Left lobe of liver (tissue), 2 donors: ENCODE measurements around the gene THG1L. TPM values are rescaled to one million over a fixed set of nuclear protein-coding genes. Genes with fewer than 3 reads are reported as not detected.
"Not testable (repeated sequence)": the region's sequence is repeated elsewhere in the genome, so short reads cannot be mapped to it uniquely, and the experiment has no call there.

ENCODE experiments used
- ATAC-seq: fragments of 200-7000 bp; cut with Tn5 transposase; one replicate; pipeline ENCODE4 v1.9.1; 2020; ENCODE audit warnings: mild to moderate bottlenecking, moderate library complexity
- DNase-seq: peaks from one replicate; pipeline ENCODE4 v3.0.0-alpha.2; 2020; ENCODE audit warnings: low spot score
- total RNA-seq: library from RNA; stranded (reverse); gene quantifications from one replicate; pipeline ENCODE4 v1.2.1, GENCODE V29; 2021
- donor health status: DM: no; HTN: no; CAD: no; lungs with moderate emphysema.
- donor health status: DM: no; HTN: yes; CAD: no.

Gene THG1L
- total RNA-seq, result 4.1 TPM

DNA sequence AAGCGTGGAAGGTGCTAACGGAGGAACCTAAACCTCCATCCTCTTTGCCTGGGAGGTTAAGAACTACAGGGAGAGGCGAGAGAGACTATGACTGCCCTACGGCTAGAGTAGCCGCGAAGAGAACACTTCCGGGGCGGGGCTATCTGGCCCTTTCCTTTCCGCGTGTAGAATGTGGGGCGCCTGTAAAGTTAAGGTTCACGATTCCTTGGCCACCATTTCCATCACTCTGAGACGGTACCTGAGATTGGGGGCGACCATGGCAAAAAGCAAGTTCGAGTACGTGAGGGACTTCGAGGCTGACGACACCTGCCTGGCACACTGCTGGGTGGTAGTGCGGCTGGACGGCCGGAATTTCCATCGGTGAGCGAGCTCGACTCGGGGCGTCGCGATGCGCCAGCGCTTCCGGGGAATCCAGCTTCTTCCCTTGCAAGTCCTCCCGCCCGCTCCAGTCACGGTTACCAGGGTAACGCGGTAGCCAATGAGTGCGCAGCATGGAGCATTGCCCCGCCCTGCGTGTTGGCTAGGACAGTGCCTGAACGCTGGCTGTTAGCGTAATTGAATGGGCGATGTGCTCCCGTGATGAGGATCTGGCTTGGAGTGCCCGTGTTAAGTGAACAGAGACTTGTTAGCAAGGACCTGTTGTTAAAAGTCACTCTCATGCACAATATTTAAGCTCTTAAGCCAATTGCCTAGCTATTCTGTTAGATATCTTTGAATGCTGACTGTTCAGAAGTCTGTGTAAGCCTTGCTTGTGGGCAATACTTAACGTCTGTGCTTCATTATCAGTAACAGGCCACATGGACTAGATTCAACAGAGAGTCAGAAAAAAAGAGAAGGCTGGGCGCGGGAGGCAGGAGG lies at the start of gene THG1L:
Gene THG1L, plus strand, starts transcription at position 149 of the 858 bp plus-strand sequence. Its CDS starts 21 bp downstream, at position 170.
- DNase-seq (peak; percentile 99), ATAC-seq (peak; percentile 99)

DNA sequence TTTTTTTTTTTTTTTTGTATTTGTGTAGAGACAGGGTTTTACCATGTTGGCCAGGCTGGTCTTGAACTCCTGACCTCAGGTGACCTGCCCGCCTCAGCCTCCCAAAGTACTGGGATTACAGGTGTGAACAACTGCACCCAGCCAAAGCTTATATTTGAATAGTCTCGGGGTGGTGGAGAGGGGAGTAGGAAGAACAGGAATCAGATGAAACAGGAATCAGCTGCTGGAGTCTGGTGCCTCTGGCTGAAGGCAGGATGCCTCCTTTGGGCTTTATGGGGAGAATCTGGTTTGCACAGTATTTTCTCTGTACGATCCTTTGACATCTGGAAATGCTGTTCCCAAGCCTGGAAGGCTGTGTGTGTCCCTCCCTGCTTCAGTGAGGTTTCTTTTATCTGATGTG lies 49.0 kb upstream of the THG1L start:
- DNase-seq, result no peak
- ATAC-seq, result no peak

DNA sequence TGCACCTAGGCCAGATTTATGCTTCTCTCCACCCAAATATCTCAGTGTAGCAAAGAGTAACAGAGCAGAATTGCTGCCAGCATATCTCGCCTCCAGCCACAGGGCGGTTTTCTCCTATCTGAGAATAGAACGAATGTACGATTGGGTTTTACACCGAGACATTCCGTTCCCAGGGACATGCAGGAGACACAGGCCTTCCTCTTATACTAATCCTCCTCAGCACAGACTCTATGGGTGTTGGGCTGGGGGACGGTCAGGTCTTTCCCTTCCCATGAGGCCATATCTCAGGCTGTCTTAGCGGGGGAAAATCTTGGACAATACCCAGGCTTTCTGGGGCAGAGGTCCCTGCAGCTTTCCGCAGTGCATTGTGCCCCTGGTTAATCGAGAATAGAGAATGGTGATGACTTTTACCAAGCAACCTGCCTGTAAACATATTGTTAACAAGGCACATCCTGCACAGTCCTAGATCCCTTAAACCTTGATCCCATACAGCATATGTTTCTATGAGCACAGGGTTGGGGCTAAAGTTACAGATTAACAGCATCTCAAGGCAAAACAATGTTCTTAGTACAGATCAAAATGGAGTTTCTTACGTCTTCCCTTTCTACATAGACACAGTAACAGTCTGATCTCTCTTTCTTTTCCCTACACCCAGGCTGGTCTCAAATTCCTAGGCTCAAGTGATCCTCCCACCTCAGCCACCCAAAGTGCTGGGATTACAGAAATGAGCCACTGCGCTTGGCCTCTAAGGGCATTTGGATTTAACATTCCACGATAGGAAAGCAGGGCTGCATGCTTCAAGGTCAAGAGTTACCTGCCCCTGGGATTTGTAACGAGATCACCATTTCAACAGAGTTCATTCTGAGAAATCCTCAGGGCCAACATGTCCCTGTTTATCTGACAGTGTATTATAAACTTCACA lies 44.7 kb upstream of the THG1L start:
- not testable (repeated sequence) for ATAC-seq, DNase-seq

DNA sequence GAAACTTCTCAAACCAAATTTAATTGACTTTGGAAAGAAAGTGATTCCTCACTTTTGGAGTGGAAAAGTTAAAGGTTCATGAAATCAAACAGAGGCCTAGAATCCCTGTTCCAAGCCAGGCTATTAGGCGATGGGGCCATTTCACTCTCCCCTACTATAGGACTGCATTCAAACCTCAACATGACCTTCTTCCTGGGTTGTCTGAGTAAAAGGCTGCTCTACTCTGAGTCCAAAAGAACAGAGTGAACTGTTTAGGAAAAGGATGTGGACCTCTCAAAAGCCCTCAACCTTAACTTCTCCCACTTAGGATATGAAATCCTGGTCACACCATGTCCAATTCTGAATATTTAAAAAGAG lies 44.0 kb upstream of the THG1L start:
- ATAC-seq, result no peak
- DNase-seq, result no peak

DNA sequence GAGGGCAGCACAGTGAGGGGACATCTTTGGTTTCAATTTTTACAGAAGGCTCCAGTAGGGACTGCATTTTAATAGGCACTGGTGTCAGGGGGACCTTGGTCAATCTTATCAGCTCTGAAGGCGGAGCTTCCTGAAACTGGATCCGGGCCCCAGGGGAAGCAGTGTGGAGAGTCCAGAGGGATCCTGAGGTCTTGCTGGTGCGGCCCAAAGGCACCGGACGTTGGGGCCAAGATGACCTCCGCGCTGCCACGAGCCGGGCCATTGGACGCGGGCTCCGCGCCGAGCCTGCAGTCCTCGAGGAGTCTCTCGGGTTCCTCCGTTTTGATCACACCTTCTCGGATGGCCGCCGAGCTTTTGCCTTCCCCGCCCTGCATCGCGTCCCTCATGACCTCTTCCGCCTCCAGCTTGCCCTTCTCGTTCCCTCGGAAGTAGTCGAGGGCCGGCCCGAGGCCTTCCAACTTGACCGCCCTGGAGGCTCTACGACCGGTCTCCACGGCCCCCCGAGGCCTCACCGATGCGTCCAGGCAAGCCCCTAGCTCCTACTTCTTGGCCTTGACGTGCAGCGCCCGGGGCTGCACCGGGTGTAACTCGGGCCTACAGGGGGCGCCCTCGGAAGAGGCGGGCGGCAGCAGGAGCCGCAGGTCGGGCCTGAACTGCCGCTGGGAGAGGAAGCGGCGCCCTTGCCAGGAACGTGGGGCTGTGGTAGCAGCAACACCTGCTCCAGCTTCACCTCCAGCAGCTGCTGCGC lies 41.1 kb upstream of the THG1L start:
- ATAC-seq (no peak), DNase-seq (peak; percentile 10)

DNA sequence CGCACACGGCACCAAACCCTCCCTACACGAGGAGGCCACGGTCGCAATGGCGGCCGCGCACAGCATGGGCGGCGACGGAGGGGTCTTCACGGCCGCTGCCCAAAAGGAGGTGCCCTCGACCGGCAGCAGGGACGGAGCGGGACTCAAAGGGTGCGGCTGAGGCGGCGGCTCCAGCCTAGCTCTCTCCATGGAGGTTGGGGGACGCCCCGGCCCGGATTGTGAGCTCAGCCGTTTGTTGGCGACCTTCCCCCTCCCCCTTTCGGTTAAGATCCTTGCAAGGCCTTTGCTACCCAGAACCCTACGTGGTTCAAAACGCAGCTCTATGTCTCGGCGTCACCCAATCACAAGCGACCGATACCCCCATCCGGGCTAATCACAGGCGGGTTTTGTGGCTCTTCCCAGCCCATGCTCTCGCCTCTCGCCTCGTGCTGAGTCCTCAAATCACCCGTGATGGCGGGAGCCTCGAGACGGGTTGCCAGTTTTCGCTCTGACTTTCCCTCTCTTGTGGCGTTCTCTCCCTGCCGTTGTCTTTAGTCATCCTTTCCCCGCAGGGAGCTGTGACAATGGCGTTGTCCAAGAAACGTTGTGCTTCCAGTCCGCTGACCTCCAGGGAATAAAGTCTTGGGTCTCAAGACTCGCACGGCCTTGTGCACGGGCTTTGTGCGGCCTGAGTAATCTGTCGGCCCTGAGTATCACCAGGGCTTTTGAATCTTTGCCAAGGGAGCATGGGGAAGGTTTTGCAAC lies 40.4 kb upstream of the THG1L start:
- peak; percentile 36 for DNase-seq
- ATAC-seq, result no peak

DNA sequence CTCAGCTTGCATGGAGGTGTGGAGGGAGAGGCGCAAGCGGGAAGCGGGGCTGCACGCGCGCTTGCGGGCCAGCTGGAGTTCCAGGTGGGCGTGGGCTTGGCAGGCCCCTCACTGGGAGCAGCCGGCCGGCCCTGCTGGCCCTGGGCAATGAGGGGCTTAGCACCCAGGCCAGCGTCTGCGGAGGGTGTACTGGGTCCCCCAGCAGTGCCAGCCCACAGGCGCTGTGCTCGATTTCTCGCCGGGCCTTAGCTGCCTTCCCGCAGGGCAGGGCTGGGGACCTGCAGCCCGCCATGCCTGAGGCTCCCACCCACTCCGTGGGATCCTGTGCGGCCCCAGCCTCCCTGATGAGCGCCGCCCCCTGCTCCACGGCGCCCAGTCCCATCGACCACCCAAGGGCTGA lies 37.4 kb upstream of the THG1L start:
- not testable (repeated sequence) for ATAC-seq, DNase-seq

DNA sequence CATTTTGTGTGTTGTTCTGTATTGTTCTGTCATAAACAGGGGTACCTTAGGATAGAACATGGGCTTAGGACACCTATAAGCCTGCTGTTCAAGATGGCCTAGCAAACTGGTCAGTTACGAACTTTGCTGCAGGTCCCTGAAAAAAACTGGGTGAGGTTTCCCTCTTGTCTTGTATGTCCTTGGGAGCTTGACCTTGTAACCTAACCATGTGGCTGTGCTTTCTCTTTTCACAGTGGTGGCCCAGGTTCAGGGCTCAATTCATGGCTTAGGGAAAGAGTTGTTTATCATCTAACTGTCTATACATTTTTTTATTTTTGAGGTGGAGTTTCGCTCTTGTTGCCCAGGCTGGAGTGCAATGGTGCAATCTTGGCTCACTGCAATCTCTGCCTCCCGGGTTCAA lies 35.1 kb upstream of the THG1L start:
- ATAC-seq, DNase-seq: not testable (repeated sequence)

DNA sequence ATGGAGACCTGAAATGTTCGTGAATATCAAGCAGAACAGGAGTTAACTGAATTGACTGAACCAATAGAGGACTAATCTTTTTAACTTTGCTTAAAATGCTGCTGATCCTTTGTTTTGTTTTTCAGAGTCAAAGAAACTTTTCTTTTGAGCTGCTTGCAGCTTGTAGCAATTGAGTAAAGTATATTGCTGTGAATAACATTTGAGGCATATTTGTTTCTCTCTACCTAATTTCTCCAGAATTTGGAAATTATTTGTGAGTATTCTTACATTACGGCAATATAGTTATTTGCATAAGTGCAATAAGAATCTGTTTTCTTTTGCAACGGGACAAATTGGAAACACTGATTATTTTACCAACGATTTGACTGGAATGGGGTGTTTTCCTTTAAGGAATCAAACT lies 32.5 kb upstream of the THG1L start:
- not testable (repeated sequence) for ATAC-seq, DNase-seq

DNA sequence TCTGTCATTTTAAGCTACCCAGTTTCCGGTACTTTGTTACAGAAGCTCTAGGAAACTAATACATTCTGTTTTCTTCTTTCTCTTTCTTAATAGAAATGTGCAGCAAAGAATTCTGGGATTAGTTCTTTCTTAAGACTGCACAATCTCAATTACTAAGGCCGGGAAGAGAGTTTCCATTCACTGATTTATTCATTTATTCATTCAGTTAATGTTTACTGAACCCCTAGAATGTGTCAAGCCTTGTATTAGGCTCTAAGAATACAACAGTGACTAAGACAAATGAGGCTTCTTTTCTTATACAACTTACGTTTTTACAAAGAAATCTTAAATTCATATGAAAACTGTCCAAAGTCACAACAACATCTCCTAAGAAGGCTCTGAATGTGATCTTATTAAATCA lies 27.5 kb upstream of the THG1L start:
- no peak for ATAC-seq
- no peak for DNase-seq

DNA sequence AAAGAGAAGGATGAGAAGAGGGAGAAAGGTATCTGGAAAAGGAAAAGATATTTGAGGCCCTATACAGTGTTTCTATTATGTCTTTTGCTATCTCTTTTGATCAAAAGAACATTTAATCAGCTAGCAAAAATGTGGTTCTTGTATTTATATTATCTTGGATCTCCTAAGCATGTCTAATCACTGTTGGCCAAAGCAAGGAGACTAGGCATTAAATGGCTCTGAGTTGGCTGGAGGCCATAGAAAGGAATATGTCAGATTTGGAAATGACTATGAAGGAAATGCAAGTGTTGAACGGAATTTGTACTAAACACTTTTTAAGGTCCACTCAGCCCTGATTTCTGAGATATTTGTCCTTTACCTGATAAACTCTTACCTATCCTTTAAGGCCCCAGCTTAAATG lies 22.4 kb upstream of the THG1L start:
- ATAC-seq (no peak), DNase-seq (no peak)

DNA sequence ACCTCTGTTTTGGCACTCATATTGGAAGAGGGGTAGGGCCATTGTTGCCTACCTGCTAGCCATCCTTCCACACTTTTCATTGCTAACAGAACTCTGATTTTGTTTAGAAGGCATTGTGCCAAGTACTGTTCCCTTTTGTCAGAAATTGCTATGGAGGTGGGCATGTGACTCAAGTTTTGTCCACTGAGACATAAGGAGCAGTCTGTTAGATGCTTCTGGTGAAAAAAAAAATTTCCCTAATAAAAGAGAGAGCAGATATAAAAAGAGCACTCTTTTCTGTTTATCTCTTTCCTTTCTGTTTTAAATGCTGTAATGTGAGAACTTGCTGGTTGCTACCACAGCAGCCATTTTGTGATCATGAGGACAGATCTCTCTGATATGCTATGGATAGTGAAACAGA lies 21.9 kb upstream of the THG1L start:
- DNase-seq (no peak), ATAC-seq (no peak)

DNA sequence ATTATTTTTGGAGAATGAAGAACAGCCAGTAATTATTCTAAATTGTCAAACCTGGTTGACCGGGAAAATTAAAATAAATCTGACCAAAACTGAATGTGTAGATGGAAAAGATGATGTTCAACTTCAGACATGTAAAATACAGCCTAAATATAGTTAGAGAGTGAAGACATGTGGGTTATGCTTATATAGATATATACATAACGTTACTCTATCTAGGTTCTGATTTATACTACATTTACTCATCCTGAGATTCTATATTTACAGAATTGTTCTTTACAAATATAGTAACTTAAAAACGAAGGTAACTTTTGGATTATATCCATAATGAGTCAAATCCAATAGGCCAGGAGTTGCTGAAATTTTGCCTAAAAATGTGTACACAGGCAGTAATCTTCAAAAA lies 20.8 kb upstream of the THG1L start:
- no peak for ATAC-seq
- DNase-seq, result no peak

DNA sequence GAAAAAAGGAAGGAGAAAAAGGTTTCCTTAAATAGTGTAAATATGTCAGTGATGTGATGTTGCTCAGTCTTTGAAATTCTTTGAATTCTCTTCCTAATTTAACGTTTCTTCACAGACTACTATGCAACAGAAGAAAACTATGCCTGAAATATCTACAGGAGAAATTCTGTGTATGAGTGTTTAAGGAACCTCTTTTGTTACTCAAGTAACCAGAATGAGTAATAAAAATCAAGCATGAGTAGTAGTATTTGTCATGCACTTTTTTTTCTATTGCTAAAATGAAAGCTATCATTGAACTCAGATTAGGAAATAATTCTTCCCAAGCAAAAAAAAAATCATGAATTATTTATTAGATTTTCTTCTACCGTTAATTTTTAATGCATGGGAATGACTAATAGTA lies 20.3 kb upstream of the THG1L start:
- no peak for DNase-seq
- no peak for ATAC-seq

DNA sequence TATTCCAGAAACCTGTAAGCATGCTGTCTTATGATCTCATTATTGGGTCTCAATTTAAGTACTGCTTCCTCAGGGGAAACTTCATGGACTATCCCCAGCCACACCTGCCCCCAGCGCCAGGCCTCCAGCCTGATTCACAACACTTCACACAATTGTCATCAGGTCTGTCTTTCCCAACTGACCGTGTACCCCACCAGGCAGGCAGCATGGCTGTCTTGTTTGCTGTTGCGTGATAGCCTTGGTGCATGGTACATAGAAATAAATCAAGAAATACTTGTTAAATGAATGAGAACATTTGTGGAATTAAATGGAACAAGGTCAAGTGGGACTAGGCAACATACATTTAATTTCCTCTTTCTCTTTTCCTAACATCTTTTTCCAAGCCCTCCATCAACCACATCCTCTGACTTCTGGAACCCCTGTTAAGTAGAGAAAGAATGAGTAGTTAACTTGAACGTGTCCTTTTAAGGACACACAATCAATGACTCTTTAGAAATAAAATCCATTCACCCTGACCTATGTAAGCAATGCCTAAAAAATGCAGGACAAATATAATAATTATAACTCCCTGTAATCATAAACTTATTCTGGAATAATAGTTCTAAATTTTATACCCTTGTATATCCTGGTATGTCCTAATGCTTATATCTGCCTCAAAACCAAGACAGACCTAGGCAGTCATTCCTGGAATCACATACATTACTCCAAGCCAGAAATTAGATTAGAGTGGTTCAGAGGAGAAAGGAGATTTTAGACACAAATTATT lies 17.2 kb upstream of the THG1L start:
- DNase-seq, result no peak
- no peak for ATAC-seq

DNA sequence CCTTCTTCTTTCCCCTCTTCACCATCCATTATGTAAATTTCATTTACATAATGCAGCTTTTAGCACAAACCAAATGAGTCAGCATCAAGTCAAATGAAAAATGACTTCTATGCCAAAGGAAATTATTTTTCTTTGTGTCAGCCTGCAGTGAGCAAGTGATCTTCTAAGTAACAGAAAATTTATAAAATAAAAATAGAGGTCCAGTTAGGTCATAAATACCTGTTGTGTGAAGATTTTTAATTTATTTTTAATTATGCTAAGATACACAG lies 16.7 kb upstream of the THG1L start:
- ATAC-seq (no peak), DNase-seq (no peak)

DNA sequence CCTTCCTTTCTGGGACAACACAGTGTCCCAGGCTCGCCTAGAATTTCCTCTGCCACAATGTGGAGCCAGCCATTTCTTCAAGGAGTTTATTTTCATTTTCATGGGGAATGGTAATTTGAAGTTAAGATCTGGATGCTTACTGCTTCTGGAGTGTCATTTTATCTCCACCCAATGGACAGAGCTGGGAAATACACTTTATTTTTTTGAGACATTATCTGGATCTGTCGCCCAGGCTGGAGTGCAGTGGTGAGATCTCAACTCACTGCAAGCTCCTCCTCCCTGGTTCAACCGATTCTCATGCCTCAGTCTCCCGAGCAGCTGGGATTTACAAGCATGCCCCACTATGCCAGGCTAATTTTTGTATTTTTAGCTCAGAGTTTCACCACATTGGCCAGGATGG lies 12.7 kb upstream of the THG1L start:
- ATAC-seq (peak; percentile 96), DNase-seq (no peak)

DNA sequence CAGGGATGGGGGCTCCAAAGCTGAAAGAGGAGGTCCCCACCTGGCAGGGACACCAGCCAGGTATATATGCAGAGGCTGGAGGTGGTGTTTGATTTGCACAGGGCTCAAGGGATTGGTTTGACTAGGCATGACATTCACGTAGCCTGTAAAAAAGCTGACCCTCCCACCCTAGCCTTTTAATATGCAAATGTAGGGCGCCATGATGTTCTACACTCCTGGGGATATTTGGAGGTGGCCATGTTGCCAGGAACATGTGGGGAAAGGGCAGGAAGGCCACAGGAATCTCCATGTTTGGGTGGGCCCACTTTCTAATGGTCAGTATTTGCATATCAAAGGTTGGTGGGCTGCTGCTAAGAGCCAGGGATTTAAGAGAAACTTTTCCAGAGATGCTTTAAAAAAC lies 12.0 kb upstream of the THG1L start:
- DNase-seq (no peak), ATAC-seq (no peak)

DNA sequence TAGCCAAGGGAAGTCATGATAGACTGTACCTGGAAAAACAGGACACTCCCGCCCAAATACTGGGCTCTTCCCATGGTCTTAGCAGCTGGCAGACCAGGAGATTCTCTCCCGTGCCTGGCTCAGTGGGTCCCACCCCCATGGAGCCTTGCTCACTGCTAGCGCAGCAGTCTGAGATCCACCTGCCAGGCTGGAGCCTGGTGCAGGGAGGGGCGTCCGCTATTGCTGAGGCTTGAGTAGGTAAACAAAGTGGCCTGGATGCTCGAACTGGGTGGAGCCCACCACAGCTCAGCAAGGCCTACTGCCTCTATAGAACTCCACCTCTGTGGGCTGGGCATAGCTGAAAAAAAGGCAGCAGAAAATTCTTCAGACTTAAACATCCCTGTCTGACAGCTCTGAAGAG lies 10.1 kb upstream of the THG1L start:
- no peak for DNase-seq
- ATAC-seq, result no peak

DNA sequence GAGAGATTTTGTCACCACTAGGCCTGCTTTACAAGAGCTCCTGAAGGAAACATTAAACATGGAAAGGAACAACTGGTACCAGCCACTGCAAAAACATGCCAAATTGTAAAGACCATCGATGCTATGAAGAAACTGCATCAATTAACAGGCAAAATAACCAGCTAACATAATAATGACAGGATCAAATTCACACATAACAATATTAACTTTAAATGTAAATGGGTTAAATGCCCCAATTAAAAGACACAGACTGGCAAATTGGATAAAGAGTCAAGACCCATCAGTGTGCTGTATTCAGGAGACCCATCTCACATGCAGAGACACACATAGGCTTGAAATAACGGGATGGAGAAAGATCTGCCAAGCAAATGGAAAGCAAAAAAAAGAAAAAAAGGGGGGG lies 8.3 kb upstream of the THG1L start:
- not testable (repeated sequence) for DNase-seq, ATAC-seq
